ENCODE measurements around the gene PLCB4.
"Not testable (repeated sequence)": the region's sequence is repeated elsewhere in the genome, so short reads cannot be mapped to it uniquely, and the experiment has no call there.

PLCB4 gene

GRCh38 chr20:9038791-9039535, 29.9 kb upstream of the PLCB4 start:
- H3K4me3 ChIP-seq: no peak overlapping the region
- DNase-seq (ENCODE audit: low spot score): no peak
- TF ChIP-seq CTCF (IDR thresholded peaks at IDR 0.05): no peak
- no peak overlapping the region for H3K27ac ChIP-seq

- TF ChIP-seq CTCF (IDR thresholded peaks at IDR 0.05): no peak
- no peak for DNase-seq (ENCODE audit: low spot score)
- Histone ChIP-seq H3K27ac (no peak overlapping the region), H3K4me3 (no peak overlapping the region)
These were observed 27.9 kb upstream of the PLCB4 start for GRCh38 chr20:9040863-9041524.

GRCh38 chr20:9043364-9043763, 25.5 kb upstream of the PLCB4 start:
- DNase-seq (ENCODE audit: low spot score): no peak
- Histone ChIP-seq H3K27ac (no peak overlapping the region), H3K4me3 (no peak overlapping the region)
- no peak for TF ChIP-seq CTCF (IDR thresholded peaks at IDR 0.05)

GRCh38 chr20:9047928-9048327, 21.0 kb upstream of the PLCB4 start:
- H3K27ac ChIP-seq; H3K4me3 ChIP-seq; DNase-seq (ENCODE audit: low spot score): not testable (repeated sequence)

- no peak for TF ChIP-seq CTCF (IDR thresholded peaks at IDR 0.05)
- Histone ChIP-seq H3K4me3 (no peak overlapping the region), H3K27ac (peak overlapping the region in 1 of 2 donors; percentile 6)
- DNase-seq (ENCODE audit: low spot score): no peak
These were observed 17.4 kb upstream of the PLCB4 start for GRCh38 chr20:9051508-9051907.

GRCh38 chr20:9052136-9052535, 16.8 kb upstream of the PLCB4 start:
- TF ChIP-seq CTCF (IDR thresholded peaks at IDR 0.05): no peak
- Histone ChIP-seq H3K4me3 (no peak overlapping the region), H3K27ac (no peak overlapping the region)
- DNase-seq (ENCODE audit: low spot score): no peak

GRCh38 chr20:9053108-9053507, 15.8 kb upstream of the PLCB4 start:
- Histone ChIP-seq H3K4me3 (no peak overlapping the region), H3K27ac (no peak overlapping the region)
- TF ChIP-seq CTCF (IDR thresholded peaks at IDR 0.05): no peak

More at GRCh38 chr20:9053108-9053507, 15.8 kb upstream of the PLCB4 start:
- no peak for DNase-seq (ENCODE audit: low spot score)

Data from coronary artery (tissue), 2 donors.